GM18499 (cell line): Measurements from ENCODE around the gene FAM3C.

ENCODE experiments used
- ATAC-seq: cut with Tn5 transposase; IDR thresholded peaks from one replicate; pipeline ENCODE4 v1.9.1; 2021; ENCODE audit warnings: moderate number of reproducible peaks; ENCODE audit not compliant: insufficient read depth, unreplicated experiment

The FAM3C gene

GRCh38 chr7:121411597-121411979 is 15.5 kb upstream of the FAM3C start:
- ATAC-seq: no peak

- peak; percentile 47 for ATAC-seq
These were observed 14.9 kb upstream of the FAM3C start for GRCh38 chr7:121410829-121411596.

- no peak for ATAC-seq
These were observed 10.8 kb upstream of the FAM3C start for GRCh38 chr7:121406944-121407343.

GRCh38 chr7:121406461-121406860 is 10.4 kb upstream of the FAM3C start:
- ATAC-seq: no peak

GRCh38 chr7:121404348-121404747 is 8.2 kb upstream of the FAM3C start:
- ATAC-seq: no peak

DNA sequence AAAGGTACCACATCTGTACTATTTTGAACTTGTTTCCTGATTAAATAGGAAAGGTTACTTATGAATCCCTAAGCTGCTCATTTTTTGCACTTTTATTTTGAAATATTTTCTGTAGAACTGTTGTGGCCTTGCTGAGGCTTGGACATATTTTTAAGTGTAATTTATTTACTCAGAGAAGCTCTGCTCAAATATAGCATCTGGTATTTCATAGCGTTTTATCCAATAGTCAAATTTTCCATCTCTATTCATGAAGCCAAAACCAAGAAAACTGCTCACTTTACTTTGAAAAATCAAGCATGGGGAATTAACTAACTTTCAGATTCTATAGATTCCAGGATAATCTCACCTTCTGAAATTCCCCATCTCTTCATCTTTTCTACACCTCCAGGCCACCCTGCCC is 6.6 kb upstream of the FAM3C start:
- no peak for ATAC-seq

DNA sequence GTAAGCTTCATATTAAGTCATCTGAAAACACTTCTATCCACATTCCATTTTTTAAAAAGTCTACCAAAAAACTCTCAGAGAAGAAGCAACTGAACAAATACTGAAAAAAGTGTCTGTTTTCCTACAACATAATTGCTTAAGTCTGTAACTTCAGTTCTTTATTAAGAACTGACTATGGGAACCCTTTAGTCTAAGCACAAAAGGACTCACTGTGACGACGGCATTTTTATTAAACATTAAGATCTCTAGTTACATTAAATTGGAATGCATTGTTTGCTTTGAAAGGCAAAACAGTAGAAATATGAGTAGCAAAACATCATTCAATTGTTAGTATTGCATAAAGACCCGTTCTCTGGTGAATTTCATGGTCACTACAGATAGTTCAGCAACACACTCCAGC is 5.8 kb upstream of the FAM3C start:
- ATAC-seq: no peak

DNA sequence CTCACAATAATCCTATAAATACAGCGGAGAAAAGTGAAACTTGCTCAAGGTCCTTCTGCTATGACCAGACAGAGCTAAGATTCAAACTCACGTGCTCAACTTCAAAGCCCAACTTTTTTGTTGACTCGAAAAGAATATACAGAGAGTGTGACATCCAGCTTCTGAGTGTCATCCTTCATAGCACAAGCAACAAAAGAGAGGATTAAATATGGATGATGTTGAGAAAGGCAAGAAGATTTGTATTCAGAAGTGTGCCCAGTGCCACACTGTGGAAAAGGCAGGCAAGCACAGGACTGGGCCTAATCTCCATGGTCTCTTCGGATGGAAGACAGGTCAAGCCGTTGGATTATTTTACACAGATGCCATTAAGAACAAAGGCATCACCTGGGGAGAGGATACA is 2.1 kb upstream of the FAM3C start:
- ATAC-seq: no peak

- ATAC-seq: no peak
These were observed 1.7 kb upstream of the FAM3C start for GRCh38 chr7:121397822-121398221.

DNA sequence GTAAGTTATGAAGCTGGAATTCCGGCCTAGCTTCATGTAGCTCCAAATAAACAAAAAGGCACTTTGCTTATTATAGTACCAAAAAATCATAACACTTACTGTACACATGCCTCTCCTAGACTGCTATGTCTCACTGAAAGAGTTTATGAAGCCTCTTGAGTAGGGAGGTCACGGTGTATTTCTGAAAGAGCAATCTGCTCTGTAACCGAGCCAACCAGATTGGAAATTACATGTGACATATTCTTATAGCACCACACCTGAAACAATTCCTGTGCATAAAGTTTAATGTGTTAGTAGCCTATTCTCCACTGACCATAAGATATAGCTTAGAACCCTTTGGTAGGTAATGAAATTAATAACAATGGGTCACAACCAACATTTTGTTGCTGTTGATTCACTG is 1.3 kb upstream of the FAM3C start:
- no peak for ATAC-seq

GRCh38 chr7:121395494-121395960 is 581 bp downstream of the FAM3C start:
- ATAC-seq: peak; percentile 18

DNA sequence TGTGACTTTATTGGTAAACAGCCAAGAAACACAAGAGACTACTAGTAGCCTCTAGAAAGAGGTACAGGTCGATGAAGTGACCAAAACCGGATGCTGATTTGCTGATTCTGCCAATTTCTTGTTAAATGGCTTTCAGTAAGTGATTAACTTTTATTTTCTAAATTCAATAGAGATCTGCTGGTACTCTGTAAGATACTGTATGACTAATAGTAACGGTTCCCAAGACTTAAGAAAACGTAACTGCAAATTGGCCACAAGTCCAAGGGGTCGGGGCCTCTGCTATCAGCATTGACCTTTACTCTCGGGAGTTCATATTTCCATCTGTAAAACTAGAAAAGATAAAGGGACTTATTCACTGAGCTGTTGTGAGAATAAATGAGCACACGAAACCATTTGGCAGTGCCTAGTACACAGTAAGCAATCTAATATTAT is 1.4 kb downstream of the FAM3C start:
- ATAC-seq: no peak

GRCh38 chr7:121393005-121393366 is 3.1 kb downstream of the FAM3C start:
- no peak for ATAC-seq

GRCh38 chr7:121392277-121393004 is 3.7 kb downstream of the FAM3C start:
- ATAC-seq: no peak

DNA sequence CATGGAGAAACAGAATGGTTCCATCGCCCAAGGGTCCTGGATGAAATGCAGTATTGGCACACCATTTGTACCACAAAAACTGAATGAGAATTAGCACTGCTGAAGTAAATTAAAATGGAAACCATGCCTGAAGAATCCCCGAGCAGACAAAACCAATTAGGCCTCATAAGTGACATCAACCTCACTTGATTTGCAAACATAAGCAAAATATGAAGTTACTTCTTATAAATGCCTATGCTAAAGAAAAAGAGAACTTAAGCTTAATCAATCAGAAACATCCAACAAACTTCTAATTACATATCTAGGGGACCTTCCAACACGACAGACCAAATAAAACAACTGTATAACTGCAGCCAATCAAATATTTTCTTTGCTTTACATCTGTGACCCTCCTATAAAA is 4.4 kb downstream of the FAM3C start:
- no peak for ATAC-seq

DNA sequence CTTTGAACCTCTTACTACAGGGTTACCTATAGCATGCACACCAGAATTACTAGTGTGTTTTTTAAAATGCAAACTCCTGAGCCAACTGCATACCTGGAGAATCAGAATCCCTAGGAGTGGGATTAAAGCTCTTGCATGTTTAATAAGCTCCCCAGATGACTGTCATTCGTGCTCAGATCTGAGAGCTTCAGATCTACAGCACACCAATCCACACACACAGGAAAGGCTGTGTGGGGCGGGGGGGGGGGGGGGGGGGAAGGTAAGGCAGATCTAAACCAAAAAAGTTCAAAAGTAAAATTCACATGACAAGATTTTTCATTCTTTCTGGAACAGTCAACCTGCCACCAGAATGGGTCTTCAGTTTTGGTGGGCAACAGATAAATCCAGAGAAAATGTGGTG is 5.5 kb downstream of the FAM3C start:
- ATAC-seq: no peak

- ATAC-seq: no peak
These were observed 6.0 kb downstream of the FAM3C start for GRCh38 chr7:121390109-121390508.

DNA sequence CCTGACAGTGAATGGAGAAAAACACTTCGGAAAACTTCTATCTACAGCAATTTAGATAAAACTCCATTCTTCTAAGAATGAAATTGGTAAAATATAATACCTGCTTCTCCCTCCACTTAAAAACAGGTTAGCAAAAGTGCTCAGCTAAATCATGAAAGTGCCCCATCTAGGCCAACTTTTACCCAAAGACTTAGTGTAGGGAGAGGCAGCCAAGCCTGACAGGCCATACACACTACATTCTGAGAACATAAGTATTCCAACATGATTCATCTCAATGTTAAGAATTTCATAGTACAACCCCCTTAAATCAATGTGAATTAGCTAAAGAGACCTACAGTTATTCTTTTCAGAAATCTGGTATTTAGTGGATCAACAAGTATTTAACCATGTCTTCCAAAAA is 7.2 kb downstream of the FAM3C start:
- no peak for ATAC-seq

- peak; percentile 93 for ATAC-seq
These were observed 10.3 kb downstream of the FAM3C start for GRCh38 chr7:121385800-121386179.

GRCh38 chr7:121385056-121385799 is 10.9 kb downstream of the FAM3C start:
- ATAC-seq: no peak

- ATAC-seq: no peak
These were observed 11.8 kb downstream of the FAM3C start for GRCh38 chr7:121384265-121384664.
